Retina (tissue), 1 donor: ENCODE results near the gene YBX3.

Source experiments
- DNase-seq: peaks from one replicate; pipeline ENCODE4 v3.0.0-alpha.2; 2016

YBX3 gene

DNA sequence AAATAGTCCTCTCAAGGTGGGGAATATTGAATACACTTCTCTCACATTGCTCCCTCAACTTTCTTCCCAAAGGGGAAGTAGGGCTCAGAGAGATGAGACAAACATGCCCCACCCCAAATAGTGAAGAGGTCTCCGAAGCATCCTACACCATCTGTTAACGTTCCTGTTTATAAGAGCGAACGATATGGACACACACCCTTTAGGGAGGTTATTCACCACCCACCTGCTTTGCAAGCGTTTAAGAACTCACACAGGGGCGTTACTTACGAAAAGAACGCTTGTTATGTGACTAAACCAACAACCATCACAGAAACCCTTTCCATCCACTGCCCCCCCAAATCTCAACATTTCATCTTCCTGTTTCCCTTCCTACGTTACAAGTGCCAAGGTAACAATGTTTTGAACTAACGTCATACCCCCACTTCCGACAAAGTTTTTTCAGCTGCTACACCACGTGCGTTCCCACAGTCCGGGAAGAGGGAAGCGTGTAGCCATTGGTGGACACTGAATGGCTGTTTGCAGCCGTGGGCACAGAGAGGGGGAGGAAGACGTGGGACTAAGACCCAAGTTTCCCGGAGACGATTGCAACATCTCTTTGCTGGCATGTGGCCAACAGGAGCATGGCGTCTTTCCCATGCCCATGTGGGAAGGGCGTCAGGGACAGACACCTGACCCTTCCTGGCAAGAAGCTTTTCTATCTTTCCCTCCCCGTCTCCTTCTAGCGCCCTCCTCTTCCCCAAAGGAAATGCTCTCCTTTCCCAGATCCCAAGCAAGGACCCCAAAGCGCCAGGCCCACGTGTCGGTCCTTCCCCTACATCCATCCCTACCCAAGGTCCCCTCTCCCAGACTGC, 1.2 kb downstream of the YBX3 start:
- DNase-seq: no peak

DNA sequence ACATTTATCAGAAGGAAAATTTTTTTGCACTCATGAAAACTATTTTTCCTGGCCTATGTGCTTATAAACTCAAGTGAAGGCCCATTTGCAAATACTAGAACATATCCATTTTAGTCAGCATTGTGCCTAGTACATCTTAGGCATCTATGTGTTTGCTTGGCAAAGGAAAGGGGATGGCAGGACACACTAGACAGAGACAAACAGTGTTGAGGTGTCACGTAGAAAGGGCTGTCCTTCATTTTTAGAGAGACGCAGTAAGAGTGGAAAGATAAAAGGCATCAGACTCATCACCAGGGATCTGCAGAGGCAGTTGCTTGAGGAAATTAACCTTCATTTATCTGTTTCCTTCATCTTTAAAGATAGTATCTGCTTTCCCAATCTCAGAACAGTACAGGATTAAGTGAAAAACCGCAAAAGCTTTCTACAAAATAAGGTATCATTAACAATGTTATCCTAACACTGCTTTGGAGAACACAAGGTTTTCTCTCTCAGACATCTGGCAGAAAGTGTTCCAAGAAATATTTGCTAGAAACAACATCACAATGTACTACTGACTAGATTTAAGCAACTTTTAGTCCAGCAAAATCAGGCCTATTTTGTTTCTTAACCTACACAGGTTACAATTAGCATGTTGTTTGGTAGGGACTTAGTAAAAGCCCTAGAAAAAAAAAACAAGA, 2.0 kb downstream of the YBX3 start:
- no peak for DNase-seq

DNA sequence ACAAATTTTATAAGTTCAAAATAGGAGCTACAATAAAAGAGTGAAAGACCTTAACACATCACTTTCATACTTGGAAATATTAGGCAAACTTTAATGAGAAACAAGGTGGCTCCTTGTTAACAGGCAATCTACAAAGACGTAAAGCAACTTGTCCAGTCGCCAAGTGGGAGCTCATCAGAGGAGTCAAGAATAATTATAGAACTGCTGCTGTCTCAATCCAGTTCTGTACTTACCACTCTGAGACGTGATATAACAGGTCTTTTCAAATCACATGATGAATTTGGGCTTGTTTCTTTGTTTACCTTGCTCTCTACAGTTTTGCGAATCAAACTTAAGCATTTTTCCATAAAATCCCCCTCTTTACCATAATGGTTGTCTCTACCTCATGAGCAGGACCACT, 3.6 kb downstream of the YBX3 start:
- DNase-seq: no peak

DNA sequence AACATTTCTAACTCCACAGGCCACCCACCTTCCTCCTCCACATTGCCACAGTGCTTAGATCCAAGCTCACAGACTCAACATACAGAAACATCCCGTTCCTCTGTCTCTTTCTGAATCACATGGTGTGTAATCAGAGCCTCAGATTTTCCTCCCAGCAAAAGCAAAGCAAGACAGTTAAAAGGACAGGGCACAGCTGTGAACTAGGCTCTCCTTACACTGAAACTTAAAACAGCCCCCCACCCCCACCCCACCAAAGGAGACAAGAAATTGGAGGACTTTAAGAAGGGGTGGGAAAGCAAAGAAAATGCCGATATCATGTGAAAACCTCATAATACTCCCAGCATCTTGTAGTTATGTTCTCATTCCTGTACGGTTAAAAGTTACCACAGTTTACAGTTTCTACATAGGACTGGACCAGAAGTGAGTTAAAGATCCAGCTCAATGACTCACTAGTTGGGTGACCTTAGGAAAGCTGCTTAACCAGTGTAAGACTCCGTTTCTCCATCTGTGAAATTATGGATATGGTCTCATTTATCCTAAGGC, 4.8 kb downstream of the YBX3 start:
- DNase-seq: peak; percentile 8

DNA sequence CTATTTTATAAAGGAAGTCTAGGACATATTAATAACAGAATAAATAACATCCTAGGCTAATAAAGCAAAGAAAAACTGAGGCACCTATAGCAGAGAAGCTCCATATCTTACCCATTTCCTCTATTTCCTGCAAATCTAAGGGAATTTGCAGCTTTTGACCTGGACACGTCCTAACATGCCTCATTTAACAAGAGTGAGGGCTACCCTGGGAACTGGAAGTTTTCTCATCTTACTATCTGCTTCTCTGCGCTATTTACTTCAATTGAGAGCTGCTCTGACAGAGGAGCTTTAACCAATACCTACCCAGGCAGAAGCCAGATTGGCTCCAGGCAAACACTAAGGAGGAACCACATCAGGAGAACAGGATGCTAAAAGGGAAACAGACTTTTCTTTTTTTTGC, 5.7 kb downstream of the YBX3 start:
- DNase-seq: peak; percentile 12

DNA sequence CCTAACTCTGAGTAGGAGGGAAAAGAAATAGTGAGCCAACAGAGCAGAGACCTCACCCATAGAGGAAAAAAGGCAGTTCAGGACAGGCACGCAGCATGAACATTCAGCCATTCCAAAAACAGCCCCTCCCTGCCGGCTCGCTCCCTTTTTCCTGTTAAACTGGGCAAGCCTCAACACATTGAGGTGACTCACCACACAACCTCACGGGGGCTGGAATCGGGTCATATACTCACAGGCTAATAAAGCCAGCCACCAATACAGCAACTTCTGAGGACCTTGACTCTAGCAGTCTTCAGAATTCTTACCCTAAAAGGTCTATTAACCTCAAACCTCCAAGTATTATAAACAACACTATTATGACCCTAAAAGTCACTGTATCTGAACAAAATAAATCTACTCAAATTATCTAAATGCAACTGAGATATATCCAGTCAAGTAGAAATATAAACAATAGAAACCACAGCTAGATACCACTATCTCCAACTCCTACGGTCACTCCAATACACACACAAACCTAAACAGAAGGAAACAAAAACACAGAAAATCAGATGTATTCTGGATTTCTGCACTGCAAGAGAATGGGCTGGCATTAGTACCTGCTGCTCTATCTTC, 6.3 kb downstream of the YBX3 start:
- peak; percentile 40 for DNase-seq

DNA sequence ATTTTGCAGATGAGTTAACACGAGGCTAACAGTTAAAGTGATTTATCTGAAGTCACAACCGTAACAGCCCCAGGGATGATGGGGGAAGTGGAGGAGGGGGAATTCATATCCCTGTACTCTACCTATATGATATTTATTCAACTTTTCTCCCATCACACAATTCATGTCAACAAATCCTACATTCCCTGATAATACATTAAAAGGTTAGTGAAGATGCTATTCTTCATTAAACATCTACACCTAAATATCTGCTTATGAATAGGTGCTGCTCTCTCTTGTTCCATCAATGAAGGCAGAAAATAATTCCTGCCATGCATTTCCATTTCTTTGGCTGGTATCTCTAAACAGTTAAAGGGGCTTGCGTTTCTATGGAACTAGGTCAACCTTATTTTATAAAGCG, 6.8 kb downstream of the YBX3 start:
- DNase-seq: no peak

DNA sequence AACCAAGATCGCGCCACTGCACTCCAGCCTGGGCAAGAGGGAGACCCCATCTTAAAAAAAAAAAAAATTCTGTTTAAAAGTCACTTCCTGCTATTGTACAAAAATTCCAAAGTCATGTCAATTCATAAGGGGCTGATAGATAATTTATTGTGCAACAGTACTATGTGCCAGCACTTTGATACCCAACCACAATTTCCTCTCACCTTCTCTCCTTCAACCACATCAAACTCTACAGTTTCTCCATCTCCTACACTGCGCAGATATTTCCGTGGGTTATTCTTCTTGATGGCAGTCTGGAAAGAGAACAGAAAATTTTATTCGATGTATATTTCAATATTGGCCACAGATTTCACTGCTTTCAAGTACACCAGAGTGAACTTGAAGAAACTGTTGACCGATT, 7.6 kb downstream of the YBX3 start:
- DNase-seq: no peak

DNA sequence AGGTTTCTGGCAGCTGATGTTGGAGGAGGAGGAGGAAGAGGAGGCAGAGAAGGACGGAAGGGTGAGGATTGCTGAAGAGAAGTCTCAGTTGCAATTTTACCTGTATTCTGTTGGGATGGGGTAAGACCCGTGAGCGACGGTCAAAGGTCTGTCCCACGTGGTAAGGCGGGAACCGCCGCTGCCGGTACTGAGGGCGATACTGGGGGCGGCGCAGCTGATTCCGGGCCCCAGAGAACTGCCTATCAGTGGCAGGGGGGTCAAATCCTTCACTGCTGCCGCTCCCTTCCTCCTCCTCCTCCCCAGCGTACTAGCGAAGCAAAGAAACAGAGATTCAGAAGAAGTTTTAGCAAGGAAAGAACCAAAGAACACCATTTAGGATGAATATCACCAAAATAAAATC, 13.3 kb downstream of the YBX3 start:
- no peak for DNase-seq

DNA sequence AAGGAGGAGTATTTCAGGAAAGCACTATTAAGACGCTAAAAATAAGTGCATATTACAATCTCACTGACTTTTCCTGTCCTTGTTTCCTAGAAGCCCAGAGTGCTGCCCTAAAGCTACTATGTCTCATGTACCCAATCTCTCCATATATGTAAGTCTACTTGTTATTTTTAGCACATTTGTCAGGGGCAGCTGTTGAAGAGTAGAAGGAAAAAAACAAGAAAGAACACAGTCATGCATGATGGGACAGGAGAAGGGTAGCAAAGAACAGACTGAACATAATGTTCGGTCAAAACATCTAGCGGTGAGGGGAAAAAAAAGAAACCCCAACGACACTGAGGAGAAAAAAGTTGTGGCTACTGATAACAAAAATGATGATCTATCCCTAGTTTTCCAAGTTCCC, 14.3 kb downstream of the YBX3 start:
- DNase-seq: no peak

DNA sequence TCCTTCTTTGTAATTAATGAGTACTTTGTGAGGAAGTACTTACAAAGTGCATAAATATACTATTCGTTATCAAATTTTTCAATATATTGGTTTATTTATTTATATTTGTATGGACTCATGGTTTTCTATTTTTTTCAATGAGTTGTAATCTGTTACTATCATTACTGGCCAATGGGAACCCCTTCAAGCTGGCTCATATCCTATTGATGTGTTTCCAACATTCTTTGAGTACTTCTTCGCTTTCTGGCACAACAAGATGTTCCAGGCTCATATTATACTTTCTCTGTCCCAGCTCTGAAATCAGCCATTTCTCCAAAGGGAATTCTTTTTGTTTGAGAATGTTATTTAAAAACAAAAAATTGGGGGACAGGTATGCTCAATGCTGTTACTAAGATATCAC, 17.5 kb downstream of the YBX3 start:
- no peak for DNase-seq

DNA sequence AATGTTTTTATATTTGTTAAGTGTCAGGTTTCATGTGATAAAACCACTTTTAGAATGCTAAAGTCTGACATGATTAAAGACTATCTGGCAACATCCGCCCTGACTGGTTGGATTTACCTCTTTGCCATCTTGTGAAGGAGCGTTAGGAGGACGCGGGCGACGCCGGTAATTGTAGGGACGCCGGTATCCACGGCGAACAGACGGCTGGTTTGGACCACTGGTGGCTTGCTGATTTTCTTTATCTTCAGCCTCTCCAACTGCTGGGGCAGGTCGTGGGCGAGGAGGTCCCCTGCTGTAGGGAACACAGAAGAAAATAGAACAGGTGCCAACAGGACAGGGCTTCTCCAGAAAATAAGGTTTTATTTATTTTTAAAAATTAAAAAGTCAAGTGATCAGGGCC, 21.3 kb downstream of the YBX3 start:
- no peak for DNase-seq

DNA sequence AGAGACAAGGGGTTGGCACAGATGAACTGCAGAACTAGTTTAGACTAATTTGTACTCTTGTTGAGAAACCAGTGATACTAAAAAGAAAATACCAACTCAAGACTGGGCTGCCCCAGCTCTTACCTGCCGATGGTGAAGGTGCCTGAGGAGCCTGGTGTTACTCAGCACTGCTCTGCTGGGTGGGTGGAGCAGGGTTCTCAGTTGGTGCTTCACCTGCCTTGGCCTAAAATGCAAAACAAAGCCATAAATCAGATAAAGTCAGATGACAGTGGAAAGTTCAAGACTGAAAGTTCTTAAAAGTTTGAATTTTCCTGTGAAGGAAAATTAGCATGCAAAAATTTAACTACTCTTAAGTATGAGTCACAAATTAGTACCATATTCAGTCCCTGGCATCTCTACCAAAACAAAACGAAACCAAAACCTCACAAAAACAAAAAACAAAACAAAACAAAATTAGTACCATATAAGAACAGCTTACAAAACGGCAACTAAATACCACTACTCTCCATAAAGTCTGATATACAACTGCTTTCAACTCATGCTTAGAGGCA, 21.9 kb downstream of the YBX3 start:
- DNase-seq: no peak

DNA sequence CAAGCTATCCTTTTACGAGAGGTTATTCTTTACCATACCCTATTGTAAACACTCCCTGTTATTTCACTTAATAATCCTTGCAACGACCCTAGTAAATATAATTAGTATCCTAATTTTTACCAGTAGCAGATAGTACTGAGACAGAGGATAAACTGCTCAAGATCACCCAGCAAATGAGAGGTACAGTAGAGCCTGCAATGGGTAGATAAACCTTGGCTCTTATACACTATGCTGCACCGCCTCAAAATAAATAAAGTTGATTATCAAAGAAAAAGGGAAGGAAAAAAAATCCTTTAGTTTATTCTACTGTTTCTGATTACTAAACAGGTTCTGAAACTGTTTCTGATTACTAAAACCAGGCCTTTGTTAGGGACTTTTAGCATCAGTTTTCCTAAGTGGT, 22.5 kb downstream of the YBX3 start:
- no peak for DNase-seq

DNA sequence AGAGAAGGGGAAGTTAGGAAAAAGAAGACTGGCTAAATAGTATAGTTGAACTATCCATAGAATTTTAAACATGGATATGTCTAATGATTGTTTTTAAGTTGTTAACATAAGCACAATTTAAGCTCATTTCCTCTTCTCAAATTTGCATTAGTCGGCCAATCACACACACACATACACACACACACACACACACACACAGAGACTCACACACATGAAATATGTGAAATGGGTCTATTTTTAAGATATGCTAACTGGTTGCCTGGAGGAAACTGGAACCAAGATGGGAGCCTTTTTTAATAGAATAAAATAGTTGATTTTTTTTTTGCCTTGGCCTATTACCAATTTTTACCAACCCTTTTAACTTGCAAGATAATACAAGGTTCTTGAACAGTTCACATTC, 25.3 kb downstream of the YBX3 start:
- no peak for DNase-seq

DNA sequence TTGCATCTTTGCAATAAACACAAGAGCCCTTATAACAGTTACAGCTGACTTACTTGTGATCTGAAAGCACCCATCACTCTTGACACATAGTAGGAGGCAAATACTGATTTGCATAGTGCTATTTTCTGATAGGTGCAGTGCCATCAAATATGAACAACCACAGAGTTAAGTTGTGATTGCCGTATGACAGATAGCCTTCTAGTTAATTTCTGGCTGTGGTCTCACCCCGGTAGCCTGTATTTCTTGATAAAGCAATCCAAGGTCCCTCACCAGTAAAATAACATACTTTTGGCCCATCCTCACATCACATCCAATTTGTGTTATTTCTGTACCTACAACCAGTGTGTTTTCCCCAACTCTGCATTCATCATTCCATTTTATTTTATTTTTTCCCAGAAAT, 26.0 kb downstream of the YBX3 start:
- DNase-seq: no peak

DNA sequence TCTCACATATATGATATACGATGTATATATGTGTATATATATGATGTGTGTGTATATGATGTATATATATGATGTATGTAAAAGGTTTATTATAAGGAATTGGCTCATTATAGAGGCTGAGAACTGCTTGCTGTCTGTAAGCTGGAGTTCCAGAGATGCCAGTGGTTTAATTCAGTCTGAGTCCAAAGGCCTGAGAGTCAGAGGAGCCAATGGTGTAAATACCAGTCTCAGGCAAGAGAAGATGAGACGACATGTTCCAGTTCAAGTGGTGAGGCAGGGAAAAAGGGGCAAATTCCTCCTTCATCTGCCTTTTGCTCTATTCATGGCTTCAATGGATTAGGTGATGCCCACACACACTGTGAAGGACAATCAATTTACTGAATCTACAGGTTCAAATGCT, 32.2 kb downstream of the YBX3 start:
- no peak for DNase-seq

DNA sequence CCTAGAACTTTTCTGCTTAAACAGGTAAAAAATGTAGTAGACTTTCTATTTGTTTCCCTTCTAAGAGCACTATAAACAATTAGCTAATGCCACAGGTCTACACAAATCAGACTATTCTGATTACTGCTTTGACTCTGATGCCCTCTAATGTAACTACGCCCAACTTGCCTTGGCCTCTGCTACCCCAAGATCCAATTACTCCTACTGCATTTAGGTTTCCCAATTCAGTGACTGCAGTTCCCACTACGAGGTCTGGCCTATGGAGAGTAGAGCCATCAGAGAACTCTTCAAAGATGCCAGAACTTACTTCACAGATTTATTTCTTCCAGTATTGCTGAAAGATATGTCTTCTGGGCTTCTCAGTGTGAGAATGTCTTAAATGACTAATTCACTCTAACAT, 34.0 kb downstream of the YBX3 start:
- no peak for DNase-seq

DNA sequence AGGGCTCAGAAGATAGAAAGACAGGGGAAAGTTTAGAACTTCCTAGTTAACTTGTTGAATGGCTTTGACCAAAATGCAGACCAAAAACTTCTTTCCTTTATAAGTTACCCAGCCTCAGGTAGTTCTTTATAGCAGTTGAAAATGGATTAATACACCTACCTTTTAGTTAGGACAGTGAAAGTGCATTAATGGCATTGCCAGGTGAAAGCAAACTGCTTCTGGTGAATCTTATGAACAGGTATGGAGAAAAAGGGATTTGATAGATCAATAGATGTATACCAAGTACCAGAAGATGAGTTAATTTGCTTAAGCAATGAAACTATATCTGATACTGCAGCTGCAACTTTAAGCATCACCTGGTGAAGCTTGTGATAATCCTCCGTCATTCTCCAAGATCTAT, 35.1 kb downstream of the YBX3 start:
- DNase-seq: no peak

DNA sequence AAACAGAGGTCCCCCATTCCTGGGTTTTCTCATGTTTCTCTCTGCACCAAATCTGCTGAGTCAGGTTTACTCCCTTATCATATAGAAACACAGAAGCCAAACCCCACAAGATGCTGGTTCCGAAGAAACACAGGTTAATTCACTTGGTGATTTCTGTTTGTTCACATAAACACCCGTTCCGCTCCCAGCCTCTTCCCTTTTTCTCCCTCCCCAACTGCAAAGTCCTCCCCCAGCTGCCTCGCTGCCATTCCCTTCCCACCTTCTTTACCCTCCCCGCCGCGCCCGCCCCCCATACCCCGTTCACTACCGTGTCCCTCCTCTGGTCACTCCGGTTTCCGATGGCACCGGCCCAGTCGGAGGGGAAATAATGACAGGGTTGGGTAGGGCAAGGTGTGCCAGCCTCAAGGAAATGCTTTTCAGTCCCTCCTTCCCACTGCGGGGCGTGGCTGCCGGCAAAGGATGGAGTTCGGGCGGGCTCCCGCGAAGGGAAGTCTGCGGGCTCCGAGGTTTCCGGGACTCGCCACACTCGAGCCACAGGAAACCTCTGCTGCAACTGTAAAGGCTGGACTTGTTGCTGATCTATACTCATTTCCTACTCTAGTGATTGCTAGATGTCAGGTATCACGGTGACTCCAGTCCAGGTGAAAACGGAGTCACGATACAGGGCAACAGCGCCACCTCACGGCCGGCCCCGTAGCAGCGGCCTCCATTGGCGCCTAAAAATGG, 49.3 kb downstream of the YBX3 start, which contains the start of gene STYK1:
STYK1 (minus strand) TSS at position 394 of the 726 bp plus-strand sequence. CDS start 39,434 bp downstream, outside the sequence.
- DNase-seq: peak; percentile 74

DNA sequence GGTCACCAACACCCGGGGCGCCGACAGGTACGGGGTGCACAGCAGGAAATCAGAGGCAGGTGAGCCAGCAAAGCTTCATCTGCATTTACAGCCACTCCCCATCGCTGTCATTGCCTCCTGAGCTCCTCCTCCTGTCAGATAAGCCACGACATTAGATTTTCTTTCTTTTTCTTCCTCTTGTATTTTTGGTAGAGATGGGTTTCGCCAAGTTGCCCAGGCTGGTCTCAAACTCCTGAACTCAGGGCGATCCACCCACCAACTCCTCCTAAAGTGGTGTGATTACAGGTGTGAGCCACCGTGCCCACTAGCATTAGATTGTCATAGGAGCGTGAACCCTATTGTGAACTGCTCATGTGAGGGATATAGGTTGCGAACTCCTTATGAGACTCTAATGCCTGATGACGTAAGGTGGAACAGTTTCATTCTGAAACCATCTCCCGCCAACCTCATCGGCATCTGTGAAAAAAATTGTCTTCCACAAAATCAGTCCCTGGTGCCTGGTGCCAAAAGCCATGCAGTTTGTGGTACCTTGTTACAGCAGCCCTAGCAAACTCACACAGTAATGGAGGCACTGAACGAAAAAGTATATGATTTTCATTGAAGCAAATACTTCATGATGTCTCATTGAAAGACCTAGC, 50.8 kb downstream of the YBX3 start:
- DNase-seq: no peak

DNA sequence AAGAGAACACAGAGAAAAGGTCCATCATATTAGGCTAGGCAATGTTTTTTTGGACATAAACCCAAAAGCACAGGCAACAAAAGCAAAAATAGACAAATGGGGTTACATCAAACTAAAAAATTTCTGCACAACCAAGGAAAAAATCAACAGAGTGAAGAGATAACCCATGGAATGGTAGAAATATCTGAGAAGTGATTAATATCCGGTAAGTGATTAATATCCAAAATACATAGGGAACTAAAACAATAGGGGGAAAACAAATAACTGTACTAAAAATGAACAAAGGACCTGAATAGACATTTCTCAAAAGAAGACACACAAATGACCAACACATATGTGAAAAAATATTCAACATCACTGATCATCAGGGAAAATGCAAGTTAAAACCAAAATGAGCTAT, 53.6 kb downstream of the YBX3 start:
- no peak for DNase-seq
